ENCODE data around the gene FCER2. TPM values are rescaled to one million over a fixed set of nuclear protein-coding genes. Genes with fewer than 3 reads are reported as not detected.

FCER2 gene
- total RNA-seq, 1 experiment from 2014 or later = 0.15 TPM

DNA sequence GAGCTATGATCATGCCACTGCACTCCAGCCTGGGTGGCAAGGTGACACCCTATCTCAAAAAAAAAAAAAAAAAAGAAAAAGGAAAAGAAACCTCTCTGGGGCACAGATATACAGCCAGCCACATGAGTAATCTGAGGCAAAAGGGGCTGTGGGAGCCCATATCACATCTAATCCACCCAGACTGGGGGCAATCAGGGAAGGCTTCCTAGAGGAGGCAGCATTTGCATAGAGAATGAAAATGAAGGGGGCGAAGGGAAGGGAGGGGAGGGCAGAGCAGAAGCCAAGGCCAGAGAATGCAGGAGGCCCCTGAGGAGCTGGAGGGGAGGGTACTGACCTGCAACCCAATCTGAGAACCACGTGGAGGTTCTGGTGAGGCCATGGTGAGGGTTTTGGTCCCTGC lies 51.8 kb downstream of the FCER2 start:
- TF ChIP-seq TCF7L2 (IDR thresholded peaks at IDR 0.05; ENCODE audit: low read depth, low read length) (no peak), SIN3A (IDR thresholded peaks at IDR 0.05; ENCODE audit: borderline replicate concordance, insufficient read depth, low read depth, low read length) (no peak), POLR2AphosphoS5 (IDR thresholded peaks at IDR 0.05; ENCODE audit: low read depth, low read length) (no peak)
- TF ChIP-seq, protein P1, sequence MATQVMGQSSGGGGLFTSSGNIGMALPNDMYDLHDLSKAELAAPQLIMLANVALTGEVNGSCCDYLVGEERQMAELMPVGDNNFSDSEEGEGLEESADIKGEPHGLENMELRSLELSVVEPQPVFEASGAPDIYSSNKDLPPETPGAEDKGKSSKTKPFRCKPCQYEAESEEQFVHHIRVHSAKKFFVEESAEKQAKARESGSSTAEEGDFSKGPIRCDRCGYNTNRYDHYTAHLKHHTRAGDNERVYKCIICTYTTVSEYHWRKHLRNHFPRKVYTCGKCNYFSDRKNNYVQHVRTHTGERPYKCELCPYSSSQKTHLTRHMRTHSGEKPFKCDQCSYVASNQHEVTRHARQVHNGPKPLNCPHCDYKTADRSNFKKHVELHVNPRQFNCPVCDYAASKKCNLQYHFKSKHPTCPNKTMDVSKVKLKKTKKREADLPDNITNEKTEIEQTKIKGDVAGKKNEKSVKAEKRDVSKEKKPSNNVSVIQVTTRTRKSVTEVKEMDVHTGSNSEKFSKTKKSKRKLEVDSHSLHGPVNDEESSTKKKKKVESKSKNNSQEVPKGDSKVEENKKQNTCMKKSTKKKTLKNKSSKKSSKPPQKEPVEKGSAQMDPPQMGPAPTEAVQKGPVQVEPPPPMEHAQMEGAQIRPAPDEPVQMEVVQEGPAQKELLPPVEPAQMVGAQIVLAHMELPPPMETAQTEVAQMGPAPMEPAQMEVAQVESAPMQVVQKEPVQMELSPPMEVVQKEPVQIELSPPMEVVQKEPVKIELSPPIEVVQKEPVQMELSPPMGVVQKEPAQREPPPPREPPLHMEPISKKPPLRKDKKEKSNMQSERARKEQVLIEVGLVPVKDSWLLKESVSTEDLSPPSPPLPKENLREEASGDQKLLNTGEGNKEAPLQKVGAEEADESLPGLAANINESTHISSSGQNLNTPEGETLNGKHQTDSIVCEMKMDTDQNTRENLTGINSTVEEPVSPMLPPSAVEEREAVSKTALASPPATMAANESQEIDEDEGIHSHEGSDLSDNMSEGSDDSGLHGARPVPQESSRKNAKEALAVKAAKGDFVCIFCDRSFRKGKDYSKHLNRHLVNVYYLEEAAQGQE (IDR thresholded peaks at IDR 0.05; ENCODE audit: insufficient read depth in 1 of 2, low read depth in 2 of 2, low read length in 1 of 2) = no peak
- TF ChIP-seq, protein P2, sequence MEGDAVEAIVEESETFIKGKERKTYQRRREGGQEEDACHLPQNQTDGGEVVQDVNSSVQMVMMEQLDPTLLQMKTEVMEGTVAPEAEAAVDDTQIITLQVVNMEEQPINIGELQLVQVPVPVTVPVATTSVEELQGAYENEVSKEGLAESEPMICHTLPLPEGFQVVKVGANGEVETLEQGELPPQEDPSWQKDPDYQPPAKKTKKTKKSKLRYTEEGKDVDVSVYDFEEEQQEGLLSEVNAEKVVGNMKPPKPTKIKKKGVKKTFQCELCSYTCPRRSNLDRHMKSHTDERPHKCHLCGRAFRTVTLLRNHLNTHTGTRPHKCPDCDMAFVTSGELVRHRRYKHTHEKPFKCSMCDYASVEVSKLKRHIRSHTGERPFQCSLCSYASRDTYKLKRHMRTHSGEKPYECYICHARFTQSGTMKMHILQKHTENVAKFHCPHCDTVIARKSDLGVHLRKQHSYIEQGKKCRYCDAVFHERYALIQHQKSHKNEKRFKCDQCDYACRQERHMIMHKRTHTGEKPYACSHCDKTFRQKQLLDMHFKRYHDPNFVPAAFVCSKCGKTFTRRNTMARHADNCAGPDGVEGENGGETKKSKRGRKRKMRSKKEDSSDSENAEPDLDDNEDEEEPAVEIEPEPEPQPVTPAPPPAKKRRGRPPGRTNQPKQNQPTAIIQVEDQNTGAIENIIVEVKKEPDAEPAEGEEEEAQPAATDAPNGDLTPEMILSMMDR (IDR thresholded peaks at IDR 0.05) = no peak
- no peaks in the 10 kb centered on the region for H3K9me3 ChIP-seq (ENCODE audit: control insufficient read depth, insufficient read depth, low read depth, low read length)
- H3K4me1 ChIP-seq (ENCODE audit: control insufficient read depth, insufficient read depth, low read length) = no peaks in the 10 kb centered on the region
- no peaks in the 10 kb centered on the region for H3K36me3 ChIP-seq (ENCODE audit: control insufficient read depth, insufficient read depth, low read length)
- CTCF ChIA-PET = no interaction called here
- in situ Hi-C loops (cut with HindIII; ENCODE audit: low pct_unique_long_range_greater_than_20kb, low sequenced_read_pairs) = no loop called here
- H3K27ac ChIP-seq (ENCODE audit: low read length) = no peak overlapping the region
- H3K27me3 ChIP-seq (ENCODE audit: control insufficient read depth, insufficient read depth, low read length) = no peaks in the 10 kb centered on the region
- H3K4me3 ChIP-seq (ENCODE audit: low read depth in 2 of 2, low read length in 2 of 2) = no peak overlapping the region
- intact Hi-C loops (cut with micrococcal nuclease; ENCODE audit: unreplicated experiment) = no loop called here
- BruUV-seq (replicated peaks) = no TSS peak
- ATAC-seq (no peak), DNase-seq (ENCODE audit: low read depth, low spot score) (no peak)
- POLR2A ChIA-PET = no interaction called here

DNA sequence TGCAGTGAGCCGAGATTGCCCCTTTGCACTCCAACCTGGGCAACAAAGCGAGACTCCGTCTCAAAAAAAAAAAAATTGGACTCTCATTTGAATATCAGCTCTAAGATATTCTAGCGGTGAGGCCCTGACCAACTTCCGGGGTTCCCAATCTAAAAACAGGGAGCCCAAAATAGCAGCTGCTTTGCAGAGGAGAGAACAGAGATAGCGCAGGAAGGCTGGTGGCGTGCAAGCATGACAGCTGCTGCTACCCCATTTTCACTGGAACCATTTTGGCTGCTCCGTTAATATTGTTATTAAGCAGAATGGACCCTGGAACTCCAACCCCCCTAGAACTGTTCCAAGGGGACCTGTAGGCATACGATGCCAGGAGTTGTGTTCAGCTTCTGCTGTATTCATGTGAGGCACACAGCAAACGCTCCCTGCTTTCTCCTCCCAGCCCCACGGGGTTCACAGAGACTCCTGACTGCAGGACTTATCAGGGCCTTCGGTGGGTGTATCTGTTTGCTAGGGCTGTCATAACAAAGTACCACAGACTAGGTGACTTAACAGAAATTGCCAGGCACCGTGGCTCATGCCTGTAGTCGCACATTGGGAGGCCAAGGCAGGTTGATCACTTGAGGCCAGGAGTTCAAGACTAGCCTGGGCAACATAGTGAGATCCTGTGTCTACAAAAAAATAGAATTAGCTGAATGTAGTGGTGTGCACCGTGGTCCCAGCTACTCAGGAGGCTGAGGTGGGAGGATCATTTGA lies 53.5 kb downstream of the FCER2 start:
- H3K4me3 ChIP-seq (ENCODE audit: low read depth in 2 of 2, low read length in 2 of 2) = no peak overlapping the region
- no peaks in the 10 kb centered on the region for H3K36me3 ChIP-seq (ENCODE audit: control insufficient read depth, insufficient read depth, low read length)
- ChIA-PET POLR2A (interaction anchor here (0.7 kb wide), 1 partner anchor 96 kb away, joined by 5 read pairs; no protein-coding TSS in a partner anchor), CTCF (interaction anchor here (0.6 to 1.0 kb wide), 4 partner anchors 10 to 517 kb away, joined by 3 to 14 read pairs (median 4); no protein-coding TSS in a partner anchor)
- no peaks in the 10 kb centered on the region for H3K4me1 ChIP-seq (ENCODE audit: control insufficient read depth, insufficient read depth, low read length)
- no peak overlapping the region for H3K27ac ChIP-seq (ENCODE audit: low read length)
- ATAC-seq = no peak
- no TSS peak for BruUV-seq (replicated peaks)
- no peaks in the 10 kb centered on the region for H3K27me3 ChIP-seq (ENCODE audit: control insufficient read depth, insufficient read depth, low read length)
- DNase-seq (ENCODE audit: low read depth, low spot score) = no peak
- no peaks in the 10 kb centered on the region for H3K9me3 ChIP-seq (ENCODE audit: control insufficient read depth, insufficient read depth, low read depth, low read length)
- TF ChIP-seq TCF7L2 (IDR thresholded peaks at IDR 0.05; ENCODE audit: low read depth, low read length) = no peak
- TF ChIP-seq, protein P1 (IDR thresholded peaks at IDR 0.05; ENCODE audit: insufficient read depth in 1 of 2, low read depth in 2 of 2, low read length in 1 of 2) = no peak
- TF ChIP-seq POLR2AphosphoS5 (IDR thresholded peaks at IDR 0.05; ENCODE audit: low read depth, low read length) = no peak
- no peak for TF ChIP-seq SIN3A (IDR thresholded peaks at IDR 0.05; ENCODE audit: borderline replicate concordance, insufficient read depth, low read depth, low read length)
- TF ChIP-seq, protein P2 (IDR thresholded peaks at IDR 0.05) = no peak
- in situ Hi-C loops (cut with HindIII; ENCODE audit: low pct_unique_long_range_greater_than_20kb, low sequenced_read_pairs) (no loop called here), intact Hi-C loops (cut with micrococcal nuclease; ENCODE audit: unreplicated experiment) (no loop called here)
